ENCODE data around the gene CPA2. TPM values are rescaled to one million over a fixed set of nuclear protein-coding genes. Genes with fewer than 3 reads are reported as not detected.

The CPA2 gene
- total and polyA plus RNA-seq, 9 donors: 0.05 to 3.6 (median 0.80) TPM; not detected in 4

DNA sequence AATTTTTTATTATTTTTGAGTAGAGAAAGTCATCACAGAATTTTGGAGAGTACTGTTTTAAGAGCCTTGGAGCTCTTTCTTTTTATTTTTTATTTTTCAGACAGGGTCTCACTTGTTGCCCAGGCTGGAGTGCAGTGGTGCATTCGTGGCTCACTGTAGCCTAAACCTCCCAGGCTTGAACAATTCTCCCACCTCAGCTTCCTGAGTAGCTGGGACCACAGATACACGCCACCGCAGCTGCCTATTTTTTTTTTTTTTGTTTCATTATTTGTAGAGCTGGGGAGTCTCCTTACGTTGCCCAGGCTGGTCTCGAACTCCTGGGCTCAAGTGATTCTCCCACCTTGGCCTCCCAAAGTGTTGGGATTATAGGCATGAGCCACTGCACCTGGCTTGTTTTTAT is 36.9 kb downstream of the CPA2 start:
- Histone ChIP-seq H3K4me1 (ENCODE audit: insufficient read depth) (no peaks in the 10 kb centered on the region), H3K4me3 (no peak overlapping the region), H3K36me3 (no peaks in the 10 kb centered on the region), H3K27ac (no peak overlapping the region), H3K27me3 (no peaks in the 10 kb centered on the region), H3K9me3 (no peaks in the 10 kb centered on the region)
- intact Hi-C loops (cut with DNase I): no loop called here
- TF ChIP-seq, protein P1, sequence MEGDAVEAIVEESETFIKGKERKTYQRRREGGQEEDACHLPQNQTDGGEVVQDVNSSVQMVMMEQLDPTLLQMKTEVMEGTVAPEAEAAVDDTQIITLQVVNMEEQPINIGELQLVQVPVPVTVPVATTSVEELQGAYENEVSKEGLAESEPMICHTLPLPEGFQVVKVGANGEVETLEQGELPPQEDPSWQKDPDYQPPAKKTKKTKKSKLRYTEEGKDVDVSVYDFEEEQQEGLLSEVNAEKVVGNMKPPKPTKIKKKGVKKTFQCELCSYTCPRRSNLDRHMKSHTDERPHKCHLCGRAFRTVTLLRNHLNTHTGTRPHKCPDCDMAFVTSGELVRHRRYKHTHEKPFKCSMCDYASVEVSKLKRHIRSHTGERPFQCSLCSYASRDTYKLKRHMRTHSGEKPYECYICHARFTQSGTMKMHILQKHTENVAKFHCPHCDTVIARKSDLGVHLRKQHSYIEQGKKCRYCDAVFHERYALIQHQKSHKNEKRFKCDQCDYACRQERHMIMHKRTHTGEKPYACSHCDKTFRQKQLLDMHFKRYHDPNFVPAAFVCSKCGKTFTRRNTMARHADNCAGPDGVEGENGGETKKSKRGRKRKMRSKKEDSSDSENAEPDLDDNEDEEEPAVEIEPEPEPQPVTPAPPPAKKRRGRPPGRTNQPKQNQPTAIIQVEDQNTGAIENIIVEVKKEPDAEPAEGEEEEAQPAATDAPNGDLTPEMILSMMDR (IDR thresholded peaks at IDR 0.05): no peak
- TF ChIP-seq EP300 (IDR thresholded peaks at IDR 0.05): no peak
- no peak for DNase-seq
- WGBS, 3 donors: 80 to 85% (median 83%) methylated on average over 5 of the region's 5 CpGs

DNA sequence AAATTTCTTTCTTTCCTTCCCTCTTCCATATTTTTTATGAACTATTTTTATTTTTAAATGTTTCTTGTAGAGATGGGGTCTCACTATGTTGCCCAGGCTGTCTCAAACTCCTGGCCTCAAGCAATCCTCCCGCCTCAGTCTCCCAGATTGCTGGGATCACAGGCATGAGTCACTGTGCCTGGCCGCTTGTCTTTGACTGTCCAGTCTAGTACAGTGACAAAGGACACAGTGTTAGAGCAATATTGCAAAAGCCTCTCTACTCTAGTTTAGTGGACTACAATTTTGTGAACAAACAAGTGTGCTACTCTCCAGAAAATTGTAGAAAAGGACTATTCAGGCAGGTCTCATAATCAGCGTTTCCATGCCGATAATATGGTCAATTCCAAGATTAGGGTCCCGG is 37.3 kb downstream of the CPA2 start:
- Histone ChIP-seq H3K4me1 (ENCODE audit: insufficient read depth) (no peaks in the 10 kb centered on the region), H3K36me3 (no peaks in the 10 kb centered on the region), H3K4me3 (no peak overlapping the region), H3K27me3 (no peaks in the 10 kb centered on the region), H3K9me3 (no peaks in the 10 kb centered on the region), H3K27ac (no peak overlapping the region)
- WGBS, 3 donors: 89 to 96% (median 94%) methylated on average over 5 of the region's 5 CpGs
- no peak for DNase-seq
- TF ChIP-seq EP300 (IDR thresholded peaks at IDR 0.05) (no peak), POLR2A (IDR thresholded peaks at IDR 0.05) (no peak)
- intact Hi-C loops (cut with DNase I): no loop called here

DNA sequence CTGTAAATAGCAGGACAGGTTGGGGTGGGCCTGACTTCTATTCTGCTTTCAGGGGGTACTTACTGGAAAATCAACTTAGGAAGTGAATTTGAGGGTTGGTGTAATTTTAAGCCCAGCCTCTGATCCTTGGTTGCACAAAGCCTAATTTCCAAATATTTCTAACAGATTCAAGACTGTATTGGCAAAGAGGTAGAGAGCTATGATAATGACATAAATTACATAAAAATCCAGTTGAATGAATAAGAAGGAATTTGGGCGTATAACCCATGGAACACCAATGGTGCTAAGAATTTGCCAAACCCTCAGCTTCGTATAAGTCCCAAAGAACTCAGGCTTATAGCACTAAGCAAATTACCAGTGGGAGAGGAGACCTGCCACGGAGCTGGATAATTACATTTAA is 38.2 kb downstream of the CPA2 start:
- intact Hi-C loops (cut with DNase I): no loop called here
- 90 to 93% (median 93%) methylated on average over 3 of the region's 3 CpGs for WGBS, 3 donors
- H3K27ac ChIP-seq: no peak overlapping the region

DNA sequence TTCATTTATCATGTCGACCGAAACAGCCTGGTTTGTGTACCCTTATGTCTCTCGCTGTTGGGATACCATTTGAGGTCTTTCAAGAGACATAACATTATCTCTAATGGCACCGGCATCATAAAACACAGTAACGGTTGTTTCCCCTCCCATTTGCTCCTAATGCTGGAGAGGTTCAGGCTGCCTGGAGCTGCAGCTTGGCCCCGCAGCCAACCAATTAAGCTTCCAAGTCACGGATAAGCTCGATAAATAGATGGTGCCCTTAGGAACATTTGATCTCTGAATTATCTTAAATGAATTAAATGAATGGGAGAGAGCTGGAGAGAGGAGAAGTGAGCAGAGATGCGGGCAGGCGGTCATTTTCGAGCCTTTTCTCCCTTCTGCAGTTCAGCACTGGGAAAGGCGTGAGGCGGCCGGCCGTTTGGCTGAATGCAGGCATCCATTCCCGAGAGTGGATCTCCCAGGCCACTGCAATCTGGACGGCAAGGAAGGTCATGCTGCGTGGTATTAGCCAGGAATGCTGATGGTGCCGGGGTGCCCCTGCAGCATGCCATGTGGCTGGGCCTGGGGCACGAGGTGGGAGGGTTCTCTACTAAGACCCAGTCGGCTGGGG is 38.9 kb downstream of the CPA2 start:
- intact Hi-C loops (cut with DNase I): no loop called here
- WGBS, 3 donors: 63 to 69% (median 64%) methylated on average over 21 of the region's 21 CpGs

More for the DNA sequence above, 38.2 kb downstream of the CPA2 start:
- Histone ChIP-seq H3K27me3 (no peaks in the 10 kb centered on the region), H3K36me3 (no peaks in the 10 kb centered on the region), H3K4me3 (no peak overlapping the region), H3K9me3 (no peaks in the 10 kb centered on the region), H3K4me1 (ENCODE audit: insufficient read depth) (no peaks in the 10 kb centered on the region)
- TF ChIP-seq EP300 (IDR thresholded peaks at IDR 0.05): no peak
- no peak for TF ChIP-seq POLR2A (IDR thresholded peaks at IDR 0.05)
- TF ChIP-seq, protein P1 (IDR thresholded peaks at IDR 0.05): no peak
- DNase-seq: no peak

DNA sequence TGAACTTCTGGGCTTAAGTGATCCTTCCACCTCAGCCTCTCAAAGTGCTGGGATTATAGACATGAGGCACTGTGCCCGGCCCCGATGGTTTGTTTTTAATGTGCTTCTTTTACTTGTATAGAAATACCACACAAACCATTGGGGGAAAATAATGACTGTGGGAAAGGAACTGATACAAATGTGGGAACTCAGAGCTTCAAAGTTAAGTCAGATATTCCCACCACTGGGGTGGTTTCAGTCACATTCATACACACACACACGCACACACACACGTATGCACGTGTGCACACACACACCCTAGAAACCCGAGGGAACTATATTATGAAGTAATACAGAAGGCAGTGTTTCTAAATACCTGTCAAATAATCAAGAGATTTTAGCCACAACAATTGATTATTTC is 43.3 kb downstream of the CPA2 start:
- Histone ChIP-seq H3K27me3 (no peaks in the 10 kb centered on the region), H3K4me1 (ENCODE audit: insufficient read depth) (no peaks in the 10 kb centered on the region), H3K27ac (no peak overlapping the region), H3K9me3 (no peaks in the 10 kb centered on the region), H3K36me3 (no peaks in the 10 kb centered on the region), H3K4me3 (no peak overlapping the region)
- intact Hi-C loops (cut with DNase I): no loop called here
- WGBS, 3 donors: 67 to 76% (median 73%) methylated on average over 6 of the region's 6 CpGs
- DNase-seq: no peak
- TF ChIP-seq, protein P1 (IDR thresholded peaks at IDR 0.05): no peak
- no peak for TF ChIP-seq POLR2A (IDR thresholded peaks at IDR 0.05)
- no peak for TF ChIP-seq EP300 (IDR thresholded peaks at IDR 0.05)

More for the DNA sequence above, 38.9 kb downstream of the CPA2 start:
- Histone ChIP-seq H3K36me3 (no peaks in the 10 kb centered on the region), H3K4me3 (no peak overlapping the region), H3K9me3 (no peaks in the 10 kb centered on the region), H3K4me1 (ENCODE audit: insufficient read depth) (no peaks in the 10 kb centered on the region), H3K27me3 (no peaks in the 10 kb centered on the region), H3K27ac (no peak overlapping the region)
- TF ChIP-seq EP300 (IDR thresholded peaks at IDR 0.05) (no peak), POLR2A (IDR thresholded peaks at IDR 0.05) (no peak)
- TF ChIP-seq, protein P1 (IDR thresholded peaks at IDR 0.05): no peak
- no peak for DNase-seq
